GM20000 (cell line): ENCODE data around the gene RMDN2.

ENCODE experiments used
- DNase-seq: peaks from one replicate; pipeline ENCODE4 v3.0.0; 2012; ENCODE audit warnings: low spot score
- TF ChIP-seq, protein P1 (sequence below): IDR thresholded peaks from 2 replicates; pipeline ENCODE4 v1.5.1; 2012; ENCODE audit warnings: mild to moderate bottlenecking, control low read depth; ENCODE audit errors: extremely low read depth, missing control alignments

Gene RMDN2

DNA sequence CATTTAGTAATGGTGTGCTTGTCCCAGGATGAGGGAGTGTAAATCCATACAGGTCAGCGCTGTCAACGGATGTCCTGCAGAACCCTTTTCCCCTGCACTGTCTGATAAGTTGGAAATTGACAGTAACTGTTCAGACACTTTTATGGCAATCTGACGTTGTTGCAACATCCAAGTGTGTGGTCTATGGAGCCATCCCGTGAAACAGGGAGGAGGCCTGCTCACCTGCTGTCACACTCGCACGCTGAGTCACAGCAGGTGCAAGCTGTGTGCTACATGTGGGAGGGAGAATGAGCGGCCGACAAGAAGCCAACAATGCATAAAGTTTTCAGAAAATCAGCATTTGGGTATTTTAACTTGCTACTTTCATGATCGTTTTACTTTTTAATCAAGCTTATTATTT, 43.7 kb upstream of the RMDN2 start:
- DNase-seq = no peak
- TF ChIP-seq, protein P1, sequence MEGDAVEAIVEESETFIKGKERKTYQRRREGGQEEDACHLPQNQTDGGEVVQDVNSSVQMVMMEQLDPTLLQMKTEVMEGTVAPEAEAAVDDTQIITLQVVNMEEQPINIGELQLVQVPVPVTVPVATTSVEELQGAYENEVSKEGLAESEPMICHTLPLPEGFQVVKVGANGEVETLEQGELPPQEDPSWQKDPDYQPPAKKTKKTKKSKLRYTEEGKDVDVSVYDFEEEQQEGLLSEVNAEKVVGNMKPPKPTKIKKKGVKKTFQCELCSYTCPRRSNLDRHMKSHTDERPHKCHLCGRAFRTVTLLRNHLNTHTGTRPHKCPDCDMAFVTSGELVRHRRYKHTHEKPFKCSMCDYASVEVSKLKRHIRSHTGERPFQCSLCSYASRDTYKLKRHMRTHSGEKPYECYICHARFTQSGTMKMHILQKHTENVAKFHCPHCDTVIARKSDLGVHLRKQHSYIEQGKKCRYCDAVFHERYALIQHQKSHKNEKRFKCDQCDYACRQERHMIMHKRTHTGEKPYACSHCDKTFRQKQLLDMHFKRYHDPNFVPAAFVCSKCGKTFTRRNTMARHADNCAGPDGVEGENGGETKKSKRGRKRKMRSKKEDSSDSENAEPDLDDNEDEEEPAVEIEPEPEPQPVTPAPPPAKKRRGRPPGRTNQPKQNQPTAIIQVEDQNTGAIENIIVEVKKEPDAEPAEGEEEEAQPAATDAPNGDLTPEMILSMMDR = no peak

DNA sequence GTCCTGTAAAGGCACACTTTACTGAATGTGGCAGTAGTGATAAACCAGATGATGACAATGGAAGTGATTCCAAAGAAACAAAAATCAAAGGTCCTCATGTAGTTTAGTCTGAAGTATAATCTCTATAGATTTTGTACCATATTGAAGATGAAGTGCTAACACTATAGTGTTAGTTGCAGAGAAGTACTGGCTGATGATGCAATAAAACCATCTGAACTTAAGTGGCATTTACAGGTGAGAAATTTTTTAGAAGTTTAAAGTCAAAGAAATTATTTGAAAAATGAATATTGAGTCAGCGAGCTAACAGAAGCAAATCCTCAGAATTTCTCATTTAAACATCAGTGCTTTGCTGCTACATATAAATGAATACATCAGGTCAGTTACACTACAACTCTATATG, 43.1 kb upstream of the RMDN2 start:
- no peak for DNase-seq
- TF ChIP-seq, protein P1 = no peak

DNA sequence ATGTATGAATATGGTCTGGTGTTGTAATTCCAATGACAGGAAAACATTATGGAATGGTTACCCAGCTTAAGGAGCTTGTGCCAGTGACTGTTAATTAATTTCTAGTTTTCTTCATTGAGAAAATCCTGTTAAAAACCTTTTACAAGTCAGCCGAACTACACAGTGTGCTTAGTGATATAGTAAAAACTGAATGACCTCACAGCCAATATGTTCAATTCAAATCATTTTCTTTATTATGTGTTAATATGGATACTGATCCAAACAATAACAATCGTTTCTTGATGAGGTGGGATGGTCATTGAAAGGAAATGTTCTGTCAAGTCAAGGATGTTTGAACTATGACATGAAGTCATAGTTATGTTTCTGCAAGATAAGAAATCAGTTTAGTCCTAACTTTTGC, 41.6 kb upstream of the RMDN2 start:
- DNase-seq = no peak
- TF ChIP-seq, protein P1 = no peak

DNA sequence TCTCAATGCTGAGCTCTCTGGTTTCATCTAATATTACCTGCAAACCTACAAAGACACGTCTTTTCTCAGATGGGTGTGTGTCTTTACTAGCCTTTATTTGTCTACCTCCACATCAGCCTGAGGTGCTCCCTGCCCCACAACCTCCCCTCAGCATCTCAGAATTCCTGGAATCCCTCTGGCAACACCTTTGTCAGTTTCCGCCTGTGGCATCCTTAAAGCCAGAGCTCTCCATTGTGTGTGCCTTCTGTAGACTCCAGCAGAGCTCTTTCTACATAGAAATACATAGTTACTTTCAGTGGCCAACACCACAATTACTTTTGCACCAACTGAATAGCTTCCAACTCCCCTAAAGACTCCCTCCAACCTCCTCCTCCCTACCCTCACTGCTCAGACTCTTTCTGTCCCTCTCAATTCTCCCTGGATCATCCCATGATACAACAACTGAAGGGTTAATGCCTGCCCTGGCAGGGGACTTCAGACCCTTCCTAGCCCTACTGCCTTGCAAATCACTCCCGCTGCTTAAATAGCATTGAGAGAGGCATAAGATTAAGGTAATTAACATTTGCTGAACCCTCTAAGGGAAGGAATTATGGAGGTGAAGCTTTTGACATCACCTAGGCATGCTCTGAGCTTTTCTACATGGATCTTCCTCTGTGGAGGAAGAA, 39.6 kb upstream of the RMDN2 start:
- TF ChIP-seq, protein P1 = no peak
- no peak for DNase-seq

DNA sequence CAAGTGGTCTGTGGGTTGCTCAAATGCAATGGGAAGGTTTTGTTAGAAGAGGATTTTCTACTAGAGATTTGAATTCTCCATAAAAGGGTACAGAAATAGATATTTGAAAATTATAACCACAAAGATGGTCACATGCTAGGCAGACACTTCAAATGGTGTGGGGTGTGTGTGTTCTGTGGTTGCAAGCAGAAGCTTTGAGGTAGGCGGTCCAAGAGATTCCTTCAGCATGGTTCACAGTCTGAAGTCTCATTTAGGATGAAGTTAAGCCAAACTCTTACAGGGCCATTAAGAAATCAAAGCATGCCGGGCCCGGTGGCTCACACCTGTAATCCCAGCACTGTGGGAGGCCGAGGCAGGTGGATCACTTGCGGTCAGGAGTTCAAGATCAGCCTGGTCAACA, 38.3 kb upstream of the RMDN2 start:
- DNase-seq = no peak
- TF ChIP-seq, protein P1 = no peak

DNA sequence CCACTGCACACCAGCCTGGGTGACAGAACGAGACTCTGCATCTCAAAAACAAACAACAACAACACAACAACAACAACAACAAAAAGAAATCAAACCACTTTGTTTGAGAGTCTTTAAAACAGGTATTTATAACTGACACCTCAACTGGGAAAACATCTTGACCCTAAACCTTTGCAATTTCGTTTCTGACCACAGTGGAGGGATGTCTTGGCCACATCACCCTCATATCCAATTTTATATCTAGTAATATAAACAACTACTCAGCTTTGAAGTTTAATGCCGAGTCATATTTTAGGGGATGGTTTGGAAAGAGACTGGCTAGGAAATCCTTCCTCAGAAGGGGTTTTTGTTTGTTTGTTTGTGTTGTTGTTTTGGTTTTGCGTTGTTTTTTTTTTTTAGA, 37.8 kb upstream of the RMDN2 start:
- TF ChIP-seq, protein P1 = no peak
- no peak for DNase-seq

DNA sequence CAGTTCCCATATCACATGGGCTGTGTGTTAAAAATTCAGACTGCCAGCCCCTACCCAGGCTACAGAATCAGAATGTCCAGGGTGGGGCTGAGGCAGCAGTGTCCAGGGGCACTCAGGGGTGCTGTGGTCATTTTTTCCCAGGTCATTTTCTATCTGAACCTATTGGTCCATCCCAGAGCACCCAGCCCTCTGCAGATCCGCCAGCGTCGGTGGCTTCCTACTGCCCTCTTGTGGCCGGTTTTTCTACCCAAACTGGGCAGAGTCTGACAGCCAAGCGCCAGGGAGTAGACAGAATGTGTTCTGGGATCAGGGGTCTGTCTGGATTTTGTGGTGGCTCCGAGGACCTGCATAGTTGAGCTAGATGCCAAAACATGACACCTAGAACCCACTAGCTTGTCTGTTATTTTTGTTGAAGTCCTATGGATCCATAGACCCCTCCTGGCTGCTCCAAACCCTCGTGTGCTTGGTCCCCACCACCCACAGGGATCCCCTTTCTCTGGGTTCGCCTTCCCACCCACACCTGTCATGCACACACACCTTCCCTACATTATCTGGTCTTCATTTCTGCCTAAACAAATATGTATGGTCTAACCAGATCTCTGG, 34.1 kb upstream of the RMDN2 start:
- peak; percentile 63 for DNase-seq
- TF ChIP-seq, protein P1 = peak; percentile 59
